ENCODE data around the gene CRTC2.

GRCh38 chr1:153995202-153995601 is 36.8 kb upstream of the CRTC2 start:
- TF ChIP-seq EZH2 (IDR thresholded peaks at IDR 0.05; ENCODE audit: insufficient read depth, low read length) (no peak), CTCF (IDR thresholded peaks at IDR 0.05; ENCODE audit: insufficient read depth, low read depth, low read length) (no peak)

Measured in astrocyte (in vitro differentiated cells and primary cell).